HG02763 (cell line): Measurements from ENCODE around the gene ANXA8L1.
"Not testable (repeated sequence)": the region's sequence is repeated elsewhere in the genome, so short reads cannot be mapped to it uniquely, and the experiment has no call there.

Experiments used
- ATAC-seq: cut with Tn5 transposase; IDR thresholded peaks from one replicate; pipeline ENCODE4 v1.9.1; 2021; ENCODE audit warnings: mild to moderate bottlenecking, moderate library complexity; ENCODE audit not compliant: unreplicated experiment

ANXA8L1 gene

DNA sequence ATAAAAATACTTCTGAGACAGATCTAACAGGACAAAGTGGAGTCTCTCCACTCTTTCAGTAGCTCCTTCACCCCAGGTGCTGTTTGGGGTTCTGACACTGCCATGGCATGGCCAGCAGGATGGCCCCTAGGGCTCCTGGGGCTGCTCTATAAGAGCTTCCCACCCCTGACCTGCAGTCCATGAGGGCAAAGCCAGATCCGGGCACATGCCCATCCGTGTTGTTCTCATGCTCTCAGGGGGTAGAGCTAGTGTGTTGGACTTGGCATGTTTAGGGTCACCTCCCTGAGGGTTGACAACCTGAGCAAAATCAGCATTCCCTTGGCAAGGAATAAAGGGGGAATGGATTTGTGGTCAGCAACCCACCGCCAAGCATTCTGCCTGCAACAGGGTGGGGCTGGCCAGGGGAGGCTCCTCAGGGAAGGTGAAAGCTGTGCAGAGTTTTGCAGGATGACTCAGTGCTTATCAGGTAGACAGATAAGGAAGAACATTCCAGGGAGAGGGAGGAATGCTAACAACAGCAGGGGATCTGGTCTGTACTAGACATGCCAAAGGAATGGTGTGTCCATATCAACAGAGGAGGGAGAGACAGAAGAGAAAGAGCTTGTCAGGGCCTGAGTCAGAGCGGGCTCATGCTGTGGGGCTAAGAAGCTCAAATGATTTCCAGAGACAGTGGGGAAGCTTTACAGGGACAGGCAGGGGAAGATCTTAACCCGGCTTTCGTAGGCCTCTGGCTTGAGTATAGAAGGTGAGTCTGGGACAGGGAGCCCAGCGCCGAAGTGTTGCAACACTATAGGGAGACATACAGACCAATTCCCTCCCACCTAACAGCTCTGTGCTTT, 21.1 kb downstream of the ANXA8L1 start:
- not testable (repeated sequence) for ATAC-seq

DNA sequence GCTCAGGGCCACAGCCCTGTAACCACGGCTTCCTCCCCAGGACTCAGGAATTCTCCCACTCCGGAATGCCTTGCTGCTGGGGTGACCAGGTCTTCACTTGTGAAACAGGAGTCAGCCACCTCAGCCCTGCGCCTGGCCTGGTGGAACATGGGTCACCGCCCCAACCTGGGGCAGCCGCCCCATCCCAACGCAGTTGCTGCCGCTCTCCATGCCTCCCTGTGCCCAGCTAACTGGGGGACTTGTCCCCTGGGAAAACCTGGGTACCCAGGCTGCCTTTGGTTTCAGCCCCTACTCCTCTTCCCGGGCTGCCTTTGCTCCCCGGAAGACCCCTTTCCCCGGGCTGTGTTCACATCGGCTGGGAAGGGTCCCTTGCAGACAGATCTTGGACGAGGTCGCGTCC, 22.2 kb downstream of the ANXA8L1 start:
- not testable (repeated sequence) for ATAC-seq

DNA sequence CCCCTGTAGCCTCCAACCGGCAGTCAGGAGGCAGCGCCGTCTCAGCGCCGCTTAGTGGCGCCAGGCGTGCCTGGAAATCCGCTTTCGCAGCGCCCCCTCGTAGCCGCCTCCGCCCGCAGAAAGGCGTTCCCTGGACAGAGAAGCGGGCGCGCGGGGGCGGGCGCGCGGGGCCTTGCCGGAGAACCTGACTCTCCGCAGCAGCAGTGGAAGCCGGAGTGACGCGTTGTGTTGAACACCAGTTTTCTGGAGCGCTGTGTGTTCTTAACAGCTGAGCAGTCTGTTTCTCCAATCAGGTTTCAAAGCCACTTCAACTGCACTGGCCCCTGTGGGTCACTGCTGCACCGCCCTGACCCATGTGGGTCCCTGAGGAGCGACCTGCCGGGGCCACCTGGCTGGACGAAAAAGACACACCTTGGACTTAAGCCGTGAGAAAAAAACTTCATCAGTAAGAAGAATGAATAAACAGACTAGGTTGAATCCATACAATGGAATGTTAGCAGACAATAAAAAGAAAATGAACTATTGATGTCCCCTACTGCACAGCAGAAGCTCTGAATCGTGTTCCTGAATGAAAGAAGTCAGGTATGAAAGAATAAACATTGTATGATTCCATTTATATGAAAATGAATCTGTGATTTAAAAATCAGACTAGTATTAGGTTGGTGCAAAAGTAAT, 22.8 kb downstream of the ANXA8L1 start:
- ATAC-seq: not testable (repeated sequence)

DNA sequence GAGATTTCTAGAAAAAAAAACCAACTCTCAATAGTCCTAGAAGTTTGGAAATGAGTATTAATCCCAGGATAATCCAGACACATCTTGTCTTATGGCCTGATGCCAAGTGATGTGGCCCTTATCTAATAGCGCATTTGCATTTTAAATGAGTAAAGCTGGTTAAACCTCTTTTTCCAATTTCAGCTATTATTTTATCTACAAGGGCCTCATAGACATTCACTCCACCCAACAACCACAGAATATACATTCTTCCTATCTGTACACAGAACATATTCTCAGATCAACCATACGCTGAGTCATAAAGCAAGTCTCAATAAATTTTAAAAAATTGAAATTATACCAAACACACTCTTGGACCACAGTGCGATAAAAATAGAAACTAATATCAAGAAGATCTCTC, 34.0 kb downstream of the ANXA8L1 start:
- not testable (repeated sequence) for ATAC-seq

DNA sequence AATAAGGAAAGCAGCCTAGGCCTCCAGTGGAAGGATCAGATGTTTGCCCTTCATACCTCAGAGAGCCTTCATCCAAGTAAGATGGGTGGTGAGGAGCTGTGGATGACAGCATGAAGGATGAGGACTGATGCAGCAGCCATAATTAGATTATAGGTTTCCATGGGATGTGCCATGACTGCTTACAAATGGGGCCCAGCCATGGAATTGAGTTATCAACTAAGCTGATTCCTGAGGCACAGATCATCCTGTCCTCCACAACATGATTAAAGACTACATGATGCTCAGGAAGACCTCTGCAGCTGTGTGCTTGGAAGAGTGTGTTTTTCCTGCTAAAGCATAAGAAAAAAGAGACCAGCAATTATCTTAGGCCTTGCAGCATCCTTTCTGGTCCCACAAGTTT, 35.5 kb downstream of the ANXA8L1 start:
- not testable (repeated sequence) for ATAC-seq

DNA sequence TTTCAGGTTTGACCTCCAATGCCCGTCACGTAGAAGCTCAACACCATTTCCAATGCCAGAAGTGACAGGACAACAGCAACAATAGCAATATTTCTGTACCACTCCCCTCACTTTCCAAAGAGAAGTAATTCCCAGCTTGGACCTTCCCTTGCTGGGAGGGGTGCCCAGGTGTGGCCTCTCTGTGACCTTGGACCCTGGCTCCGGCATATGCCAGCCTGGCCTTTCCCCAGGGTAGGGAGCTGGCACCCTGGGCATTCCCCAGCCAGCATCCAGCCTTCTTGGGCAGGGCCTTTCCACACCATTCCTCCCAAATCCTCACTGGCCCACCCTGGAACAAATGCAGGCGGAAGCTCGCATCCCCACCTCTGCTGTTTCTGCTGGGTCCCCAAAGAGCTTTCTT, 37.1 kb downstream of the ANXA8L1 start:
- not testable (repeated sequence) for ATAC-seq

DNA sequence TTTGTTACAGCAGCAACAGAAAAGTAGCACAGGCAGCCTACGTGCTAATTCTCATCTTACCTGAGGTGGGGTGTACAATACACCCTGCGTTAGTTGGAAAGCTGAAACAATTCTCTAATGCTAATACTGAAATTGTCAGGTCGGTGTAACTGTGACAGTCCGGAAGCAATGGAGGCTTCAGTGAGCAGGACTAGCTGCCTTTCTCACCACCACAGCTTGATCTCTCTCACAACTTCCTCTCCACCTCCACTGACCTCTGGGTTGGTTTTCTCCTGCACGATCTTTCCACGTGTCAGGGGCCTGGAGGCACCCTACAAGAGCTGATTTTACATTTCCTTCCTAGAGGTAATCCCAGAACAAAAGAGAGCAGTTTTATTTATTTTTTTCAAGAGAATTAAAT, 39.7 kb downstream of the ANXA8L1 start:
- not testable (repeated sequence) for ATAC-seq

DNA sequence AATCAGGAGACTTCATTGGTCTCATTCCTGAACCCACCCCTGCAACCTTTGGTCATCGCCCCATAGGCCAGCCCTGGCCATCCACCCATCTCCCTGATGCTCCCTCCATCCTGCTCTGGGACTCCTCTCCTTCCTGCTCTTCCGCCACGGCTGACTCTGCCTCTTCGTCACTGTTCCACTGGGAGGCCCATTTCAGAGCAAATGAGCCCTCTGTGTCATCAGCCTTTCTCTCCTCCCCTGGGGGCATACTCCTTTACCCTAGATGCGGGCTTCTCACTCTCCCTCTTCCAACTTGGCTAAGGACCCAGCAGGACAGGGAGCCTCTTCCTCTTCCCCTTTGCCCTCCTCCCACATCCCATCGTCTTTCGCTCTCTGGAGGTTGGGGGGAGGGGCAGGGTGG, 42.7 kb downstream of the ANXA8L1 start:
- ATAC-seq: not testable (repeated sequence)

DNA sequence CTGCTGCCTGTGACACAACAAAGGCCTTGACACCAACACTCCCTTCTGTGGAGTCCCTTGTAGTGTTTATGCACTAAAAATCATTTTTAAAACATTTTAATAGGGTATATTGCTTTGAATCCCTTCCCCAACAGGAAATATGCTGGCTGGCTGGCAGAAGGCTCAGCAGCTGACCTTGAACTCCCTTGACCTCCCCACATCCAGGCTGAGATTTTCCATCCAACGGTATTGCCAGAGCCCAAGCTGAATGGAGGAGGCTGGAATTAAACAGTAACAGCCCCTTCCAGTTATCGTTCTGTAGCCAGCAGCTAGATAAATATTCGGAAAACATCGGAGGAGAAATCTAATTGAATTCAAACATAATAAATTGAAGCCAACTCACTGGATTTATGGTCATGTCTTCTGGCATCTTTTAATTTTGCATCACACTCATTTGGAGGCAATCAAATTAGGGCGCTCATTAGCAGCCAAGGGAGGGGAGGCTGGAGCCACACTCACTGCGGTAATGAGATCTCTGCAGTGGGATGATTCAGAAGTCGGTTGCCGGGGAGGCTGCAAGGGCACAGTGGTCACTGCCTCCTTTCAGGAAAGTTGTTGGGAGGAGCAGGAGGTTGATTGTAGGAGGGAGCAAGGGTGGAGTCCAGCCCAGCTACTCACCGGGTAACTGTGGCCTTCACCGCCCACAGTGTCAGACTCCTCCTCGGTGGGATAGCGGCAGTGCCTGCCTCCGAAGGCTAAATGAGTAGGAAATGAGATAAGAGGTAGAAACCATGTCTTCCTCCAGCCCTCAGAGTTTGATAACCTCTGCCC, 44.2 kb downstream of the ANXA8L1 start:
- not testable (repeated sequence) for ATAC-seq

DNA sequence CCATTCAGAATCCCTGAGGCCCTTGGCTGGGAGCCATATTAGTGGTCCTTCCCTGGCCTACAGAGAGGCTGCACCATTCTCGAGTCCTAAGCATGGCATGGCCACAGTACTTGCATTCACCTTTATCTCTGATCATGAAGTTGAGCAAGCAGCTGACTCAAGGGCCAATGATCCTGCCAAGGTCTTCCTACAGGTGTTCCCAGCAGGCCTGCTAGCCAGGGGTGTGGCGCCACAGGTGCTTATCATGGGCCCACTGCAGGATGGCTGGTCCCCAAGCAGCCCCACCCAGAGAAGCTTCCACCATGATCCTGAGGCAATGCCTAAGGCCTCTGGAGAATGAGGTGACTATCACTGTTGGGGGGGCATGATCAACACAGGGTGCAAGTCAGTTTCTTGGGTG, 48.0 kb downstream of the ANXA8L1 start:
- not testable (repeated sequence) for ATAC-seq

DNA sequence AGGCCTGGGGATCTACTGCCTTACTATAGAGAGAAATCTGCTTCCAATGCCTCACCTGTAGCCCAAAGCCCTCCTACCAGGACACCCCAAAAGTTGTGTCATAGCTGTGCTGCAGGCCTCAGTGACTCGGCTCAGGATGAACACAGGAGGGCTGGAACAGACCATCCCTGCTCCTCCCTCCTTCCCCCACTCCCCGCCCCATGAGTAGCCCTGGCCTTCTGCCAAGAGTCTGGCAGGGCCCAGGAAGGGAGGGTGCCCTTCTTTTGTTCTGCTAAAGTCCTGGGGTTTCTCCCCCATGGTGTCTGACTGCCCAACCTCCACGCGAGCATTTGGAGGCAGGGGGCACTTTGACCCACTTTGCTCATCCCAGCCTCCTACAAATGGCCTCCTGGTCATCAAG, 65.4 kb downstream of the ANXA8L1 start:
- not testable (repeated sequence) for ATAC-seq
